Peyer's patch (tissue), 4 donors: ENCODE results near the gene CTSW.

ENCODE experiments used
- CTCF ChIP-seq, 6 experiments: fragments of 450-650 bp in 4 of 6; fragments of 200-600 bp in 2 of 6; sonication (generic) in 1 of 6; IDR thresholded peaks; one replicate each; pipeline ENCODE4 v1.5.1; 2017 to 2019; ENCODE audit warnings: antibody characterized with exemption in 6 of 6, mild to moderate bottlenecking in 3 of 6, moderate library complexity in 1 of 6
- POLR2A ChIP-seq, 2 donors: fragments of 450-650 bp; IDR thresholded peaks; one replicate each; pipeline ENCODE4 v1.5.1; 2017; ENCODE audit warnings: antibody characterized with exemption in 2 of 2, mild to moderate bottlenecking in 2 of 2, moderate library complexity in 2 of 2

- TF ChIP-seq POLR2A (IDR thresholded peaks at IDR 0.05) (no peak), CTCF (IDR thresholded peaks at IDR 0.05) (no peak)
These were observed 19.9 kb downstream of the CTSW start for GRCh38 chr11:65899356-65900124.
